ENCODE data around the gene WRAP73.

Gene WRAP73

GRCh38 chr1:3656450-3657095 lies 6.7 kb upstream of the WRAP73 start:
- 93 to 94% methylated on average over 13 of the region's 13 CpGs for WGBS, 2 experiments
- Histone ChIP-seq H3K4me1 (ENCODE audit: control insufficient read depth, insufficient read depth, low read length) (peaks cover 4% of the 10 kb centered on the region), H3K36me3 (ENCODE audit: control insufficient read depth, insufficient read depth, low read length) (no peaks in the 10 kb centered on the region), H3K27me3 (ENCODE audit: control insufficient read depth, insufficient read depth, low read length, poor library complexity, severe bottlenecking) (peaks cover 72% of the 10 kb centered on the region), H3K4me3 (ENCODE audit: insufficient read depth, low read depth, low read length) (no peak overlapping the region), H3K27ac (ENCODE audit: insufficient read depth, low read depth, low read length, poor library complexity, severe bottlenecking) (no peak overlapping the region), H3K9me3 (ENCODE audit: control insufficient read depth, low read length) (no peaks in the 10 kb centered on the region)

- Histone ChIP-seq H3K27ac (ENCODE audit: insufficient read depth, low read depth, low read length, poor library complexity, severe bottlenecking) (no peak overlapping the region), H3K27me3 (ENCODE audit: control insufficient read depth, insufficient read depth, low read length, poor library complexity, severe bottlenecking) (peaks cover 84% of the 10 kb centered on the region)
- 89 to 90% methylated on average over 22 of the region's 22 CpGs for WGBS, 2 experiments
These were observed 4.8 kb upstream of the WRAP73 start for GRCh38 chr1:3654549-3655281.

GRCh38 chr1:3653286-3653618 lies 3.3 kb upstream of the WRAP73 start:
- H3K27me3 ChIP-seq (ENCODE audit: control insufficient read depth, insufficient read depth, low read length, poor library complexity, severe bottlenecking) = peaks cover 82% of the 10 kb centered on the region
- H3K4me1 ChIP-seq (ENCODE audit: control insufficient read depth, insufficient read depth, low read length) = peaks cover 16% of the 10 kb centered on the region
- no peak overlapping the region for H3K27ac ChIP-seq (ENCODE audit: insufficient read depth, low read depth, low read length, poor library complexity, severe bottlenecking)
- WGBS, 2 experiments = 21 to 23% methylated on average over 10 of the region's 10 CpGs
- H3K4me3 ChIP-seq (ENCODE audit: insufficient read depth, low read depth, low read length) = no peak overlapping the region
- H3K9me3 ChIP-seq (ENCODE audit: control insufficient read depth, low read length) = no peaks in the 10 kb centered on the region
- H3K36me3 ChIP-seq (ENCODE audit: control insufficient read depth, insufficient read depth, low read length) = no peaks in the 10 kb centered on the region

More at GRCh38 chr1:3654549-3655281, 4.8 kb upstream of the WRAP73 start:
- Histone ChIP-seq H3K9me3 (ENCODE audit: control insufficient read depth, low read length) (no peaks in the 10 kb centered on the region), H3K4me3 (ENCODE audit: insufficient read depth, low read depth, low read length) (no peak overlapping the region), H3K4me1 (ENCODE audit: control insufficient read depth, insufficient read depth, low read length) (peaks cover 8% of the 10 kb centered on the region), H3K36me3 (ENCODE audit: control insufficient read depth, insufficient read depth, low read length) (no peaks in the 10 kb centered on the region)

- peaks cover 79% of the 10 kb centered on the region for H3K27me3 ChIP-seq (ENCODE audit: control insufficient read depth, insufficient read depth, low read length, poor library complexity, severe bottlenecking)
- no peaks in the 10 kb centered on the region for H3K36me3 ChIP-seq (ENCODE audit: control insufficient read depth, insufficient read depth, low read length)
- H3K9me3 ChIP-seq (ENCODE audit: control insufficient read depth, low read length) = no peaks in the 10 kb centered on the region
- WGBS, 2 experiments = 1 to 2% methylated on average over 68 of the region's 68 CpGs
- H3K27ac ChIP-seq (ENCODE audit: insufficient read depth, low read depth, low read length, poor library complexity, severe bottlenecking) = no peak overlapping the region
- H3K4me1 ChIP-seq (ENCODE audit: control insufficient read depth, insufficient read depth, low read length) = peaks cover 16% of the 10 kb centered on the region
- peak overlapping the region; percentile 17 for H3K4me3 ChIP-seq (ENCODE audit: insufficient read depth, low read depth, low read length)
These were observed 2.8 kb upstream of the WRAP73 start for GRCh38 chr1:3652548-3653285.

- H3K36me3 ChIP-seq (ENCODE audit: control insufficient read depth, insufficient read depth, low read length) = no peaks in the 10 kb centered on the region
- H3K27me3 ChIP-seq (ENCODE audit: control insufficient read depth, insufficient read depth, low read length, poor library complexity, severe bottlenecking) = peaks cover 72% of the 10 kb centered on the region
- peak within 1 kb of the TSS; percentile 17 for H3K4me3 ChIP-seq (ENCODE audit: insufficient read depth, low read depth, low read length)
- H3K27ac ChIP-seq (ENCODE audit: insufficient read depth, low read depth, low read length, poor library complexity, severe bottlenecking) = no peak within 1 kb of the TSS
- no peaks in the 10 kb centered on the region for H3K9me3 ChIP-seq (ENCODE audit: control insufficient read depth, low read length)
- 0 to 1% methylated on average over 80 of the region's 80 CpGs for WGBS, 2 experiments
- peaks cover 16% of the 10 kb centered on the region for H3K4me1 ChIP-seq (ENCODE audit: control insufficient read depth, insufficient read depth, low read length)
These were observed 2.1 kb upstream of the WRAP73 start, which contains the start of gene TP73 for GRCh38 chr1:3651930-3652547. TSS of gene TP73 (plus strand) at chr1:3652516. CDS start at chr1:3682366, 29,850 bp downstream.

GRCh38 chr1:3651026-3651929 lies 1.4 kb upstream of the WRAP73 start:
- no peak overlapping the region for H3K4me3 ChIP-seq (ENCODE audit: insufficient read depth, low read depth, low read length)
- H3K27ac ChIP-seq (ENCODE audit: insufficient read depth, low read depth, low read length, poor library complexity, severe bottlenecking) = no peak overlapping the region
- H3K4me1 ChIP-seq (ENCODE audit: control insufficient read depth, insufficient read depth, low read length) = peaks cover 16% of the 10 kb centered on the region
- no peaks in the 10 kb centered on the region for H3K9me3 ChIP-seq (ENCODE audit: control insufficient read depth, low read length)
- WGBS, 2 experiments = 1 to 2% methylated on average over 83 of the region's 83 CpGs
- peaks cover 64% of the 10 kb centered on the region for H3K27me3 ChIP-seq (ENCODE audit: control insufficient read depth, insufficient read depth, low read length, poor library complexity, severe bottlenecking)
- no peaks in the 10 kb centered on the region for H3K36me3 ChIP-seq (ENCODE audit: control insufficient read depth, insufficient read depth, low read length)

- Histone ChIP-seq H3K27me3 (ENCODE audit: control insufficient read depth, insufficient read depth, low read length, poor library complexity, severe bottlenecking) (peaks cover 56% of the 10 kb centered on the region), H3K4me3 (ENCODE audit: insufficient read depth, low read depth, low read length) (no peak overlapping the region)
- WGBS, 2 experiments = 6 to 10% methylated on average over 44 to 48 of the region's 50 CpGs
These were observed 534 bp upstream of the WRAP73 start for GRCh38 chr1:3650248-3651025.

GRCh38 chr1:3646596-3646995 lies 3.3 kb downstream of the WRAP73 start:
- Histone ChIP-seq H3K4me3 (ENCODE audit: insufficient read depth, low read depth, low read length) (no peak overlapping the region), H3K36me3 (ENCODE audit: control insufficient read depth, insufficient read depth, low read length) (no peaks in the 10 kb centered on the region), H3K27me3 (ENCODE audit: control insufficient read depth, insufficient read depth, low read length, poor library complexity, severe bottlenecking) (peaks cover 18% of the 10 kb centered on the region), H3K9me3 (ENCODE audit: control insufficient read depth, low read length) (no peaks in the 10 kb centered on the region), H3K27ac (ENCODE audit: insufficient read depth, low read depth, low read length, poor library complexity, severe bottlenecking) (no peak overlapping the region), H3K4me1 (ENCODE audit: control insufficient read depth, insufficient read depth, low read length) (peaks cover 12% of the 10 kb centered on the region)
- WGBS, 2 experiments = 93% methylated on average over 20 of the region's 20 CpGs

More at GRCh38 chr1:3650248-3651025, 534 bp upstream of the WRAP73 start:
- H3K27ac ChIP-seq (ENCODE audit: insufficient read depth, low read depth, low read length, poor library complexity, severe bottlenecking) = no peak overlapping the region
- H3K36me3 ChIP-seq (ENCODE audit: control insufficient read depth, insufficient read depth, low read length) = no peaks in the 10 kb centered on the region
- no peaks in the 10 kb centered on the region for H3K9me3 ChIP-seq (ENCODE audit: control insufficient read depth, low read length)
- peaks cover 16% of the 10 kb centered on the region for H3K4me1 ChIP-seq (ENCODE audit: control insufficient read depth, insufficient read depth, low read length)
